H1 (cell line): ENCODE data around the gene SLC35E1. TPM values are rescaled to one million over a fixed set of nuclear protein-coding genes. Genes with fewer than 3 reads are reported as not detected.

Source experiments
- ASH2L ChIP-seq: fragments of 200-600, 300-600 bp; sonication (generic); IDR thresholded peaks from one replicate; pipeline ENCODE4 v1.7.1; 2017; ENCODE audit warnings: low read length
- ATF2 ChIP-seq: IDR thresholded peaks from 2 replicates; pipeline ENCODE4 v1.6.1; 2012; ENCODE audit warnings: low read length, inconsistent platforms
- BRCA1 ChIP-seq: IDR thresholded peaks from 2 replicates; pipeline ENCODE4 v1.6.1; 2012; ENCODE audit warnings: low read depth, low read length, improper control_type of control experiment
- CBX8 ChIP-seq: fragments of 300-800, 300-1000 bp; sonication (generic); IDR thresholded peaks from 2 replicates; pipeline ENCODE4 v1.7.1; 2016; ENCODE audit warnings: low read depth, low read length, borderline replicate concordance
- CREB1 ChIP-seq: IDR thresholded peaks from 2 replicates; pipeline ENCODE4 v1.6.1; 2012; ENCODE audit warnings: inconsistent platforms
- CTBP2 ChIP-seq: IDR thresholded peaks from 2 replicates; pipeline ENCODE4 v1.7.0; 2011; ENCODE audit warnings: borderline replicate concordance, mild to moderate bottlenecking, moderate library complexity, mixed read lengths, low read length; ENCODE audit not compliant: insufficient read depth, insufficient read length
- HDAC2 ChIP-seq, 2 experiments: fragments of 300-600 bp in 1 of 2; sonication (generic) in 1 of 2; IDR thresholded peaks; 2 replicates each; pipeline ENCODE4 v1.6.1; 2011 to 2012; ENCODE audit warnings: low read depth in 2 of 2, low read length in 2 of 2, mild to moderate bottlenecking in 2 of 2, moderate library complexity in 2 of 2, borderline replicate concordance in 1 of 2, inconsistent platforms in 1 of 2
- KDM4A ChIP-seq: IDR thresholded peaks from one replicate; pipeline ENCODE4 v1.7.1; 2012; ENCODE audit warnings: low read depth, mild to moderate bottlenecking, moderate library complexity, low read length, inconsistent platforms; ENCODE audit not compliant: severe bottlenecking
- MAFK ChIP-seq: IDR thresholded peaks from 2 replicates; pipeline ENCODE4 v1.6.1; 2012; ENCODE audit warnings: low read depth, mild to moderate bottlenecking, improper control_type of control experiment, low read length
- MAX ChIP-seq: IDR thresholded peaks from 2 replicates; pipeline ENCODE4 v1.6.1; 2012; ENCODE audit warnings: inconsistent platforms
- PHF8 ChIP-seq: fragments of 200-600 bp; sonication (generic); conservative IDR thresholded peaks from 2 replicates; pipeline ENCODE4 v1.7.1; 2012; ENCODE audit warnings: low read depth, mild to moderate bottlenecking, inconsistent platforms, low read length, moderate library complexity
- POLR2A ChIP-seq, 2 experiments: IDR thresholded peaks; 1 replicate in 1 of 2; 2 replicates in 1 of 2; pipeline ENCODE4 v1.6.1; 2011; ENCODE audit warnings: low read depth in 2 of 2, low read length in 2 of 2, mild to moderate bottlenecking in 2 of 2; ENCODE audit errors: control extremely low read depth in 1 of 2
- POLR2AphosphoS5 ChIP-seq: IDR thresholded peaks from 2 replicates; pipeline ENCODE4 v1.6.1; 2011; ENCODE audit warnings: low read depth, low read length
- RNF2 ChIP-seq: fragments of 200-900, 300-1000 bp; sonication (generic); IDR thresholded peaks from 2 replicates; pipeline ENCODE4 v1.7.1; 2016; ENCODE audit warnings: borderline replicate concordance, low read depth, mild to moderate bottlenecking, antibody characterized with exemption, low read length; ENCODE audit not compliant: poor library complexity, severe bottlenecking; ENCODE audit errors: missing control alignments
- SAP30 ChIP-seq: fragments of 300-600 bp; sonication (generic); IDR thresholded peaks from 2 replicates; pipeline ENCODE4 v1.7.1; 2012; ENCODE audit warnings: low read length, moderate library complexity, mild to moderate bottlenecking, inconsistent platforms; ENCODE audit not compliant: insufficient read depth, insufficient replicate concordance
- SIRT6 ChIP-seq: IDR thresholded peaks from one replicate; pipeline ENCODE4 v1.7.1; 2012; ENCODE audit warnings: low read length, inconsistent platforms
- TAF7 ChIP-seq: optimal IDR thresholded peaks from 2 replicates; pipeline ENCODE3; 2011; ENCODE audit warnings: low read depth, mild to moderate bottlenecking, inconsistent platforms, low read length, moderate library complexity, borderline replicate concordance
- YY1 ChIP-seq: IDR thresholded peaks from 2 replicates; pipeline ENCODE4 v1.6.1; 2011; ENCODE audit warnings: low read depth, mild to moderate bottlenecking, low read length
- ZNF274 ChIP-seq: IDR thresholded peaks from 2 replicates; pipeline ENCODE4 v1.7.0; 2012; ENCODE audit warnings: low read length, borderline replicate concordance; ENCODE audit errors: extremely low read depth
- polyA plus RNA-seq, 7 experiments: library from polyadenylated mRNA; depleted of rRNA in 3 of 7; stranded (reverse) in 5 of 7; unstranded in 2 of 7; fragments of >200 nt in 5 of 7; fragments of 200-250 nt in 2 of 7; gene quantifications; 1 replicate in 5 of 7; 2 replicates in 1 of 7; 4 replicates in 1 of 7; pipeline versions ENCODE4 v1.2.1 to v1.2.3, GENCODE V29; 2011 to 2013; ENCODE audit warnings: missing spikeins in 2 of 7, mixed read lengths in 2 of 7
- total RNA-seq: library from RNA; stranded (reverse); fragmentation: NEBNext Ultra II Directional; extraction: Animal tissue kit (Norgen Biotek cat#: 25700); gene quantifications from 2 replicates; pipeline ENCODE4 v1.2.1, GENCODE V29; 2021
- TF ChIP-seq, protein P1 (sequence below): IDR thresholded peaks from 2 replicates; pipeline ENCODE4 v1.6.1; 2012; ENCODE audit warnings: inconsistent platforms

SLC35E1 gene
- total and polyA plus RNA-seq, 2 of the 8 experiments (the other 6 are each of a cell fraction or from before 2014, with no cell fraction given): 26.0 to 31.9 TPM

DNA sequence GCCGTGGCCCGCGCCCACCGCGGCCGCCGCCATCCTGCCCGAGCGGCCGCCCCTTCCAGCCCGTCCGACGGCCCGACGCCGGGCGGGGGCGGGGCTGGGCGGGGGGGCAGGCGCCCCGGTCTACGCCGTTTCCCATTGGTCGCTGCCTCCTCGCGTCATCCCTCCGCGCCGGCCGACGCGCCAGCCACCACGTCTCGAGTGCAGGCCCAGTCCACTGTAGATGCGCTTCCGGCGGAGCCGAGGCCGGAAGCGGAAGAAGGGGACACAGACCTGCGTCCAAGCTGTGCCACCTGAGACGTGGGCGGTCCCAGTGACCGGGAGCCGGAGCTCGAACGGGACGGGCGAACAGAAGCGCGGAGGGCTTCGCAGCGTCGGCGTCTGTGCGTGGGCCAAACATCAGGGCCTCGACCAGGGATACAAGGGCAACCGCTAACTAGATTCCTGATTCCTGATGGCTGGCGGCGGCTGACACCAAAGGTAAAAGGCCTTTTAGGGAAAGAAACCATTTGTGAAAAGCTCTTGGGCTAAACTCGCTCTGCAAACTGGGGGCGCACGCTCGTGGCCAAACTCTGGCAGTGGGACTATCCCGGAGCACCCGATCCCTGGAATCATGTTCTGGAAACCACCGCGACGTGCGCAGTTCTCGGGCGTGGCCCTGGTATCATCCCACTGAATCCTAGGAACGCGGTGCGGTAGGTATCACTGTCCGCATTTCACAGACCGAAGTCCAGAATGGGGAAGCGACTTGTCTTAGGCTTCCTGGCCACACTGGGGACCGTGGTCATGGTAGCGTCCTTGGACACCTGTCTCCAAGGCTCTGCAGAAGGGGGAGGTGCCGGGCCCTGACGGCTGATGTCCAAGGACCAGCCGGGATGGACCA is at the start of gene SLC35E1 (continued):
- TF ChIP-seq RNF2 (no peak), SIRT6 (no peak), MAFK (no peak), TAF7 (peak; percentile 87), CBX8 (no peak), PHF8 (peak; percentile 76), KDM4A (peak; percentile 100), ATF2 (no peak), ZNF274 (no peak), POLR2A (IDR thresholded peaks at IDR 0.05; ENCODE audit: control extremely low read depth in 1 of 2, low read depth in 2 of 2, low read length in 2 of 2) (peak in 1 of 2 experiments; percentile 80; a peak in 2 of 3 replicates), YY1 (no peak), HDAC2 (IDR thresholded peaks at IDR 0.05; ENCODE audit: borderline replicate concordance in 1 of 2, low read depth in 2 of 2, low read length in 2 of 2) (no peak), ASH2L (no peak), CREB1 (peak; percentile 100), POLR2AphosphoS5 (peak; percentile 69), CTBP2 (no peak), MAX (peak; percentile 42; the same call in 1 of the 2 replicates), BRCA1 (peak; percentile 50; the same call in 1 of the 2 replicates), SAP30 (peak; percentile 93)
- TF ChIP-seq, protein P1, sequence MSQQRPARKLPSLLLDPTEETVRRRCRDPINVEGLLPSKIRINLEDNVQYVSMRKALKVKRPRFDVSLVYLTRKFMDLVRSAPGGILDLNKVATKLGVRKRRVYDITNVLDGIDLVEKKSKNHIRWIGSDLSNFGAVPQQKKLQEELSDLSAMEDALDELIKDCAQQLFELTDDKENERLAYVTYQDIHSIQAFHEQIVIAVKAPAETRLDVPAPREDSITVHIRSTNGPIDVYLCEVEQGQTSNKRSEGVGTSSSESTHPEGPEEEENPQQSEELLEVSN: no peak
